ENCODE results near the gene RPP21. TPM values are rescaled to one million over a fixed set of nuclear protein-coding genes. Genes with fewer than 3 reads are reported as not detected.

Gene RPP21
- total and polyA plus RNA-seq, 2 of the 8 experiments (the other 6 are each of a cell fraction or from before 2014, with no cell fraction given), result 63.0 to 219 TPM

- no peak overlapping the region for H2BK15ac ChIP-seq (ENCODE audit: low read length)
- TF ChIP-seq SIRT6 (IDR thresholded peaks at IDR 0.05; ENCODE audit: low read length) (no peak), KDM5A (IDR thresholded peaks at IDR 0.05; ENCODE audit: low read length) (no peak), SP4 (IDR thresholded peaks at IDR 0.05; ENCODE audit: low read length) (no peak), SP1 (IDR thresholded peaks at IDR 0.05; ENCODE audit: low read depth, low read length) (no peak), BCL11A (IDR thresholded peaks at IDR 0.05; ENCODE audit: low read depth in 2 of 2, low read length in 2 of 2) (no peak), RFX5 (IDR thresholded peaks at IDR 0.05; ENCODE audit: borderline replicate concordance, low read depth, low read length) (no peak)
- H3K27me3 ChIP-seq (replicated peaks in 1 of 4; ENCODE audit: control insufficient read depth in 3 of 4, extremely low read depth in 1 of 4, insufficient read depth in 3 of 4, low read length in 3 of 4), result peaks cover 0 to under 1% (median 0%) of the 10 kb centered on the region in 4 experiments; a peak in 1 of 7 replicates
- peaks cover 0 to 4% (median 1%) of the 10 kb centered on the region in 4 experiments; a peak in 2 of 7 replicates for H3K4me1 ChIP-seq (replicated peaks in 1 of 4; ENCODE audit: control insufficient read depth in 3 of 4, insufficient read depth in 4 of 4, low read length in 3 of 4)
- H3K27ac ChIP-seq (ENCODE audit: low read depth, low read length), result no peak overlapping the region
- H3K4me3 ChIP-seq (ENCODE audit: extremely low read depth in 1 of 4, insufficient read depth in 2 of 4, low read depth in 3 of 4, low read length in 4 of 4), result no peak overlapping the region
- H3K9me3 ChIP-seq (ENCODE audit: insufficient read depth in 2 of 2, low read depth in 1 of 2, low read length in 1 of 2), result no peaks in the 10 kb centered on the region
- H2BK120ac ChIP-seq (replicated peaks; ENCODE audit: low read depth, low read length), result no peak overlapping the region
- no peak overlapping the region for H3K56ac ChIP-seq (replicated peaks; ENCODE audit: insufficient read length, low read depth, low read length)
- H2BK20ac ChIP-seq (ENCODE audit: low read length), result no peak overlapping the region
- H3K36me3 ChIP-seq (ENCODE audit: control insufficient read depth in 2 of 4, insufficient read depth in 4 of 4, low read length in 3 of 4), result no peaks in the 10 kb centered on the region
- no peak overlapping the region for H3K9ac ChIP-seq (replicated peaks in 1 of 4; ENCODE audit: extremely low read depth in 1 of 4, low read depth in 3 of 4, low read length in 3 of 4)
- H3K18ac ChIP-seq (ENCODE audit: extremely low read depth, low read length), result no peak overlapping the region
- no peak overlapping the region for H4K5ac ChIP-seq (ENCODE audit: insufficient read length, low read depth, low read length)
- H3K79me2 ChIP-seq (ENCODE audit: control insufficient read depth in 1 of 2, insufficient read depth in 2 of 2, low read length in 2 of 2), result no peaks in the 10 kb centered on the region
- no peaks in the 10 kb centered on the region for H4K20me1 ChIP-seq (replicated peaks in 1 of 2; ENCODE audit: control insufficient read depth in 1 of 2, insufficient read depth in 2 of 2, low read length in 2 of 2)
- CTCF ChIA-PET (ENCODE audit: partially characterized antibody), result interaction anchor here (1.0 kb wide), 1 partner anchor 16 kb away, joined by 3 read pairs; no protein-coding TSS in a partner anchor
- no peak overlapping the region for H4K91ac ChIP-seq (replicated peaks; ENCODE audit: insufficient read length, low read length)
- H2BK5ac ChIP-seq (ENCODE audit: low read depth, low read length), result no peak overlapping the region
- no peak overlapping the region for H3K4me2 ChIP-seq (ENCODE audit: insufficient read depth in 1 of 2, low read depth in 2 of 2, low read length in 2 of 2)
- H3K23me2 ChIP-seq (ENCODE audit: low read depth, low read length), result no peaks in the 10 kb centered on the region
- no peak for FAIRE-seq
- H4K8ac ChIP-seq (ENCODE audit: extremely low read depth, insufficient read depth, low read length), result no peak overlapping the region
- H3K4ac ChIP-seq (replicated peaks; ENCODE audit: insufficient read length, low read depth, low read length), result no peak overlapping the region
- no peak overlapping the region for H2BK12ac ChIP-seq (ENCODE audit: low read depth, low read length)
- H3K14ac ChIP-seq (ENCODE audit: insufficient read length), result no peak overlapping the region
- no peak overlapping the region for H2AFZ ChIP-seq (ENCODE audit: low read length)
- POLR2A ChIA-PET (ENCODE audit: partially characterized antibody), result no interaction called here
- WGBS, 2 experiments (ENCODE audit: extremely low coverage in 1 of 2, insufficient coverage in 1 of 2, insufficient read length in 1 of 2, insufficient replicate concordance in 2 of 2, low coverage in 1 of 2, low lambda C conversion rate in 2 of 2, missing lambda C conversion rate in 1 of 2), result 77% methylated on average over 3 of the region's 3 CpGs; no CpG with 5 or more reads in 1 of the 2 experiments
- no peak overlapping the region for H3K23ac ChIP-seq (ENCODE audit: insufficient read length)
- DNase-seq (ENCODE audit: low read depth in 1 of 2, low spot score in 2 of 2), result no peak
- no peaks in the 10 kb centered on the region for H3K79me1 ChIP-seq (ENCODE audit: low read depth, low read length)
- no peak overlapping the region for H2AK5ac ChIP-seq (ENCODE audit: low read depth, low read length)
Observed at GRCh38 chr6:30391240-30391639, 46.3 kb downstream of the RPP21 start.

Measured in H1 (cell line).